IPS-18c (cell line): ENCODE measurements around the gene HSPB7.
"Not testable (repeated sequence)": the region's sequence is repeated elsewhere in the genome, so short reads cannot be mapped to it uniquely, and the experiment has no call there.

ENCODE experiments used
- H3K4me3 ChIP-seq: 2 replicates; pipeline ENCODE4 v1.7.0; 2013; ENCODE audit warnings: low read depth, mild to moderate bottlenecking, low read length, moderate library complexity; ENCODE audit not compliant: insufficient read depth
- H3K9me3 ChIP-seq: one replicate; pipeline ENCODE4 v1.6.1; 2013; ENCODE audit warnings: mild to moderate bottlenecking, low read length, moderate library complexity; ENCODE audit not compliant: control insufficient read depth, insufficient read depth

The HSPB7 gene

GRCh38 chr1:16032388-16033102 is 14.7 kb upstream of the HSPB7 start:
- H3K4me3 ChIP-seq: no peak overlapping the region
- H3K9me3 ChIP-seq: no peaks in the 10 kb centered on the region

- Histone ChIP-seq H3K9me3 (no peaks in the 10 kb centered on the region), H3K4me3 (no peak overlapping the region)
These were observed 13.7 kb upstream of the HSPB7 start for GRCh38 chr1:16031551-16031950.

GRCh38 chr1:16029288-16029687 is 11.4 kb upstream of the HSPB7 start:
- Histone ChIP-seq H3K9me3 (no peaks in the 10 kb centered on the region), H3K4me3 (no peak overlapping the region)

- not testable (repeated sequence) for H3K9me3 ChIP-seq, H3K4me3 ChIP-seq
These were observed 11.1 kb upstream of the HSPB7 start for GRCh38 chr1:16029003-16029268.

GRCh38 chr1:16028237-16029002 is 10.6 kb upstream of the HSPB7 start:
- Histone ChIP-seq H3K9me3 (no peaks in the 10 kb centered on the region), H3K4me3 (no peak overlapping the region)

- Histone ChIP-seq H3K9me3 (no peaks in the 10 kb centered on the region), H3K4me3 (peak overlapping the region; percentile 32; the same call in 1 of the 2 replicates)
These were observed 9.1 kb upstream of the HSPB7 start for GRCh38 chr1:16026723-16027484.

GRCh38 chr1:16026302-16026701 is 8.5 kb upstream of the HSPB7 start:
- peak overlapping the region; percentile 28; the same call in 1 of the 2 replicates for H3K4me3 ChIP-seq
- H3K9me3 ChIP-seq: not testable (repeated sequence)

GRCh38 chr1:16023050-16023653 is 5.3 kb upstream of the HSPB7 start:
- Histone ChIP-seq H3K9me3 (no peaks in the 10 kb centered on the region), H3K4me3 (no peak overlapping the region)

- no peak overlapping the region for H3K4me3 ChIP-seq
- no peaks in the 10 kb centered on the region for H3K9me3 ChIP-seq
These were observed 4.5 kb upstream of the HSPB7 start for GRCh38 chr1:16022393-16022792.

- H3K4me3 ChIP-seq: no peak within 1 kb of the TSS
- no peaks in the 10 kb centered on the region for H3K9me3 ChIP-seq
These were observed 3.8 kb upstream of the HSPB7 start, which contains the start of gene CLCNKA for GRCh38 chr1:16021681-16022080. TSS of gene CLCNKA (plus strand) at chr1:16022036. CDS start at chr1:16022620, 584 bp downstream.

- not testable (repeated sequence) for H3K9me3 ChIP-seq, H3K4me3 ChIP-seq
These were observed 3.0 kb upstream of the HSPB7 start for GRCh38 chr1:16020878-16021277.

- Histone ChIP-seq H3K4me3 (no peak overlapping the region), H3K9me3 (no peaks in the 10 kb centered on the region)
These were observed 2.5 kb upstream of the HSPB7 start for GRCh38 chr1:16020325-16020724.

- H3K4me3 ChIP-seq: no peak overlapping the region
- H3K9me3 ChIP-seq: no peaks in the 10 kb centered on the region
These were observed 1.9 kb upstream of the HSPB7 start for GRCh38 chr1:16019644-16020277.

- no peak overlapping the region for H3K4me3 ChIP-seq
- no peaks in the 10 kb centered on the region for H3K9me3 ChIP-seq
These were observed 1.2 kb upstream of the HSPB7 start for GRCh38 chr1:16018749-16019643.

GRCh38 chr1:16018308-16018707 is 465 bp upstream of the HSPB7 start:
- Histone ChIP-seq H3K4me3 (no peak overlapping the region), H3K9me3 (no peaks in the 10 kb centered on the region)

- Histone ChIP-seq H3K9me3 (no peaks in the 10 kb centered on the region), H3K4me3 (no peak overlapping the region)
These were observed 775 bp downstream of the HSPB7 start for GRCh38 chr1:16017076-16017460.
